Fibroblast of skin of left biceps (primary cell): Measurements from ENCODE around the gene RIMS4.
"Not testable (repeated sequence)": the region's sequence is repeated elsewhere in the genome, so short reads cannot be mapped to it uniquely, and the experiment has no call there.

ENCODE experiments used
- DNase-seq, 2 experiments: peaks; one replicate each; pipeline ENCODE4 v3.0.0-alpha.2; 2013; ENCODE audit warnings: low read depth in 2 of 2

Gene RIMS4

DNA sequence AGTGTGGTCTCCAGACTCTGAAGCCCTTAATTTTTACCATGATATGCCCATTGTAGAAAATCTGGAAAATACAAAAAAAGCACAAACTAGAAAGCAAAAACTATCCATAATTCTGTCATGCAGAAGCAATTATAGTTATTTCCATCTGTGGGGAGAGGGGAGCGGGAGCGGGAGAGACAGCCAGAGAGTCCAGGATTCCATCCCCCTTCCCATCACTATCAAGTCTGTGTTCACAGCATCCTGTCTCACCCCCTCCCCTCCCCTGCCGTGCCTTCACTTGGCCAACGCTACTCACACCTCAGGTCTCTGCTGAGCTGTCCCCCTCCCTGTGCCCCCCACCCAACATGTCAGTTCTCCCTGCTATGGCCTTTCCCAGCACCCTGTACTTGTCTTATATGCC, 14.5 kb downstream of the RIMS4 start:
- no peak for DNase-seq

DNA sequence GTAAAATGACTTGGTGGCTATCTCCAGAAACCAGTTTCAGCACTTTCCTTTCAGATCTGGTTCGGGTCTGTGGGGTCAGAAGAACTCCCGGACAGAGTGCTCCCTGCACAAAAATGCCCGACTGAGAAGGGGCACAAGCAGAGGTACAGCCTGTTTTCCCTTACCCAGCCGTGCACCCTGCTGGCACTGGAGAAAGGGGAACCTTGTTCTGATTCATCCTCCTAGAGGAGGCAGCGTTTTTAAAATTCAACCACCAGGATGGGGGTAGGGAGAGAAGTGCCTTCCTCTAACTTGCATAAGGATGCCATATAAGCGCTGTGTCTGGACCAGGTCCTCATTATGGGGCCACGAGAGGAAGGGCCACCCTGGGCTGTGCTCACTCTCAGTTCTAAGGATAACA, 17.6 kb downstream of the RIMS4 start:
- DNase-seq, result no peak

DNA sequence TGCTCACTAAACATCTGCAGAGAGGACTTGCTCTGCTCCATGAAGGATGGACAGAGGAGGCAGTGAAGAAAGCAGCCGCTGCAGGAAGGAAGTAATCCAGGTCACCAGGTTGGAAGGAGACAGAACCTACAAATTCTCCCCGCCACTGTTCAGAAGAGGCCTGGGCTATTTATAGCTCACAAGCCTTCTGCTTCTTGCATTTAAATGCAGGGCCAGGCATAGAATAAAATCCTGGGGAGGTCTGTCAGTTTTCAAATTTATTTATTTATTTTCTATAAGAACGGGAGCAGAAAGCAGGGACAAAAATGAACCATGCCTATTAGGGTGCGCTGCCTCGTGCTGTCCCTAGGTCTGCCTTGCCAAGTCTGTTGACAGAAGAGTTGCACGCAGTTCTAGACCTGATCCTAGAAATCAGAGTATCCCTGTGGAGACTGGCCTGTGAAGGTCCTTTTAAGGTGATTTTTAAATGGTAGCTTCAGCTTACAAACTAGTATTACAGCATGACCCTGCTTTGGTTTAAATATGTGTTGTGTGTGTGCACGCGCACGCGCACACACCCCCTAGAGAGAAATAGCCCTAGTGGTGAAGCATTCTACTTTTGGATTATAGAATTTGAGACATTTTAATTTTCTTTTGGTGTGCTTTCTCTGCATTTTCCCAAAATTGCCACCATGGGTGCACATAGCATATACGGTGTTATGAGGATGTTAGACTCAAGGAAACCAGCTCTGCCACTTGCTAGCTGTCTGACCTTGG, 19.5 kb downstream of the RIMS4 start:
- no peak for DNase-seq

DNA sequence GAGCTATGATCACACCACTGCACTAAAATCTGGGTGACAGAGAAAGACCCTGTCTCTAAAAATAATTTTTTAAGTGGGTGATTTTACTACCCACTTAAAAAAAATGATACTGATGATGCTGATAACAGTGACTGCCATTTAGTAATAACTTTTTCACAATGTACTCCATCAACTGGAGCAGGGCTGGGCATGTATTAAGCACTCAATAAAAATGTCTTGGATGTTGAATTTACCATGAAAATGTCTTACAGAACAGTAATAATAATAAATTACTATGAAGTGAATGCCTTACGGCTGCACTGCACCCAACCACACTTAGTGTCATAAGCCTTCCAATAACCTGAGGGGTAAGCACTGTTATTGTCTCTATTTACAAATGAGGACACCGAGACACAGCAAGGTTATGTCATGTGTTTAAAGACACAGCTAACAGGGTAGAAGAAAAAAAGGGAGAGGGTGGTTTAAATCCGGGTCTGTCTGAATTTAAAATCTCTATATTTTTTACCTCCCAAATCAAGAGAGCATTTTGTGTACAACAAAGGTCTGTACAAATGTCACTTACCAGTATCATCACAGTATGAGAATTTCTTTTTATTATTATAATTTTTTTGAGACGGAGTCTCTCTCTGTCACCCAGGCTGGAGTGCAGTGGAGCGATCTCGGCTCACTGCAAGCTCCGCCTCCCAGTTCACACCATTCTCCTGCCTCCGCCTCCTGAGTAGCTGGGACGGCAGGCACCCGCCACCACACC, 21.5 kb downstream of the RIMS4 start:
- no peak for DNase-seq

DNA sequence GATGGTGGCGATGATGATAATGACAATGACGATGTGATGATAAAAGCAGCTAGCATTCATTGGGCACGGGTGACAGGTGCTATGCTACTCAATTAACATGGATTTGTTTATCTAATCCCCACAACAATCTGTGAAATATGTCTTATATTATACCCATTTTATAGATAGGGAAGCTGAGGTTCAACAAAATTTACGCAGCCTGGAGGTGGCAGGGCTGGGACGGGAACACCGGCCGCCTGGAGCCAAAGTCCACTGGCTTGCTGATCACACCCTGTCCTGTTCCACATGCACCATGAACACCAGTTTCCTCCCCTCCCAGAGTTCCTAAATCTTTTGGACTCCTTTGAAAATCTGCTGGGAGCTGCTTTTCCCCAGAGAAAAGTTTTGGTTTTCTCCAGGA, 23.0 kb downstream of the RIMS4 start:
- no peak for DNase-seq

DNA sequence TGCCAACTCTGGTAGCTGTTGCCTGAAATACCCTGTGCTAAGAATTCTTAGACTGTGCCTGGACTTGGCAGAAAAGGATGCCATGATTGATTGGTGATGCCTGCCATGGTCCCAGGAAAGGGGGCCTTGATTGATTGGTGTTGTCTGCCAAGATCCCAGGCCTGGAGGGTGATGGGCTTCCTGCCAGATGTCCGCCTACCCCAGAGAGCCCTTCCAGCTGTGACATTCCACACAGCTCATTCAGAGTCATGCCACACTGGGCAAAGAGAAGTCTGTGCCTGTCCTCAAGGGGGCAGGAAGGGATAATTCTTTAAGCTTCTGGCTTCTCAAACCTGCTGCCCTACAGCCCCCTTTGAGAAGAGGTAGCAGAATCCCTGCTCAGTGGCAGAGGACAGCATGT, 24.6 kb downstream of the RIMS4 start:
- no peak for DNase-seq

DNA sequence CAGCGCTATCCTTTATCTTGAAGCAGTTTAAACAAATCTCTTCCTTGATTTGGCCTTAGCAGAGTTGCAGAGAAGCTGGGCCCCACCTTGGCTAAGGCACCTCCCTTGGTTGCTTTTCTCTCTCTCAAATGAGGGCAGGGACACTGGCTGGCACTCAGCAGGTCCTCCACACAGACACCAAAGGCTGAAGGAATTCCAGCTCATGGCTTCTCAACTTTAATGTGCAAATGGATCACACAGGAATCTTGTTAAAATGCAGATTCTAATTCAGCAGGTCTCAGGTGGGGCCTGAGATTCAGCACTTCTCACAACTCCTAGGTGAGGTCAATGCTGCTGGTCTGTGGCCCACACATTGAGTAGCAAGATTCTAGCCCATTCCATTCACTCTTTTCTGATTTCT, 25.7 kb downstream of the RIMS4 start:
- DNase-seq, result no peak

DNA sequence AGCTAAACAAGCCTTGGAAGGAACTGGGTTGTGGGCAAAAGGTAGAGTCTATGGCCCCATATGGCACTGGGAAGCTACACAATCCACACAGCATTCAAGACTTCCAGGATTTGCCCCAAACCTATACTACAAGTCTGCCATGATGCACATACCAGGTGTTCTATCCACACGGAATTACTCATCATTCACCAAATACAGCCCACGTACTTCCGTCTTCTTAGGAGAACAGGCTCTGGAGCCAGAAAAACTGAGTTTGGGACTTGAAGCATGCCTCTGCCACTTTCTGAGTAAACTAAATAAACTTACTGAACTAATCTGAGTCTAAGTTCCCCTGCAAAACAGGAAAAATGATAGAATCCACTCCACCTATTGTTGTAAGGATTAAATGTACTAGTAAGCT, 28.6 kb downstream of the RIMS4 start:
- DNase-seq, result no peak

DNA sequence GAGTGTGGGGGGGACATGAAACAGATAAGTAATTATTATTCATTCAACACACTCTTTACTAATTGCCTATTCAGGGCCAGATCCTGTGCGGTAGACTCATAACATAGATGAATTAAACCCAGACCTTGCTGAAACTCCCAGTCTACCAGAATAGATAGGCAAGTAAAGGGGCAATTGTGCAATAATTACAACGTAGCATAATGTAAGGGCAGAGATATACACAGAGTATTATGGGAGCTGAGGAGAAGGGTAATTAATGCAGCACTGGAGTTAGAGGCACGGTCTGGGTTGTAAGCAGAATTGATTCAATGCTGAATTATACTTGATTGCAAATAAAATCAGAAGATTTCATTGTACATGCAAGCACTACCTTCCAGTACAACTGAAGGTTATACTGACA, 29.2 kb downstream of the RIMS4 start:
- no peak for DNase-seq

DNA sequence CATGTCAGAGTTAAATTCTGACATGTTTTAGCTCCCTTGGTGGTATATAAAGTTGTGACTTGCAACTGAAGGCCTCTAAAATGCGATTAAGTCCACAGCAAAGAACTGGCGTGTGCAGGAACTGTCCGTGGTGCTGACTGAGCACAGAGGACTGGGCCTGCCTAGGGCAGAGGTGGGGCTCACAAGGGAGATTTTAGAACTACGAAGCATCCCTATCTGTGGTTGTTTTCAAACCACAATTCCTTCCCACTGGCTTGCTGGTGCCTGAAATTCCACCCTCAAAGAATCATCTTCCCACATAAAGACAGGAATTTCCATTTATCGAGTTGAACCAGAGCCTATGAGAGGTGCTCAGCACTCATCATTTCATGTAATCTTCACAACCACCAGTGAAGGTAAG, 30.1 kb downstream of the RIMS4 start:
- peak; percentile 8 to 9 for DNase-seq

DNA sequence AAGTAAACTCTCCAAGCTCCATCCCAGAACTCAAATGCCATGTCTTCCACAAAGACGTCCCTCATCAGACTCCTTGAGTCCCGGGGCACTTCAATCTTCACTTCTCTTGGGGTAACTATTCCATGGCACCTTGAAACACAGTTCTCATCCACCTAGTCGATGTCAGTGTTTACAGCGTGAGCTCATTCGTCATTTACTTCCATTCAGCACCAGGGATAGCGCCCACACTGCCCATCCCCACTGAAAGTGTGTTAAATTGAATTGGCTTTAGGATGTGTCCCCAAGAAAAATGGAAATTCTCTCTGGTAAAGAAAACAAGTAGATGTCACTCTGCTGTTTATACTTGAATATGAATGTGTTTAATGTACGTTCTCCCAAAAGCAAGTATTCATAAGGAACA, 33.4 kb downstream of the RIMS4 start:
- DNase-seq, result no peak

DNA sequence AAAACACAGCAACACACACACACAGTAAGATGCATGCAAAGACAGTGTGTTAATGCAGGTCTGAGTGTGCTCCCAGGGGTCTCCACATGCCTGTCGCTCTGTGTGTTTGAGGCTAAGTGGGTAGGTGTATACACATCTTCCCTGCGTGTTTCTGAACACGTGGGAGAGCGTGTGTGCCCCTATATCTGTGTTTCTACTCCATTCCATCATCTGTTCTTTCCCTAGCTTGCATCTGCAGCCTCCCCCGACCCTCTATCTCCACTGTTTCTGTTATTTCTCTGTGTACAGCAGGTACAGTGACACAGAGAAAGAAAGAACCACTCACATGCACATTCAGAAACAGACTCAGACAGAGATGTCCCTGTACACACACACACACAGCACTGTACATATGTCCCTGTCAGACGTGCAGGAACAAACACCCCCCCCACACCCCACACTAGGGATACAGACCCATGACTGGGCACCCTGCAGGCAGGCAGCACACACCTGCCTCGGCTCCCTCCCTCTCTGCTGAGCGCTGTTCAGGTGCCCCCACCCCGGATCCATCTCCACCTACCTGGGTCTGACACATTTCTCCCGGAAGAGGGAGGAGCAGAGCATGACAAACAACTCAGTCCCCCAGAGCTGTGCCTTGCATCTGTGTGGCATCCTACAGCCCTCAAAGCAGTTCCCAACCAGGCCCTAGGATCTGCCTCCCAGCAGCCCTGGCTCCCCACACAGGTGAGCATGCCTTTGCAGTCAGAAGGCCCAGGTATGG, 37.1 kb downstream of the RIMS4 start:
- DNase-seq, result no peak

DNA sequence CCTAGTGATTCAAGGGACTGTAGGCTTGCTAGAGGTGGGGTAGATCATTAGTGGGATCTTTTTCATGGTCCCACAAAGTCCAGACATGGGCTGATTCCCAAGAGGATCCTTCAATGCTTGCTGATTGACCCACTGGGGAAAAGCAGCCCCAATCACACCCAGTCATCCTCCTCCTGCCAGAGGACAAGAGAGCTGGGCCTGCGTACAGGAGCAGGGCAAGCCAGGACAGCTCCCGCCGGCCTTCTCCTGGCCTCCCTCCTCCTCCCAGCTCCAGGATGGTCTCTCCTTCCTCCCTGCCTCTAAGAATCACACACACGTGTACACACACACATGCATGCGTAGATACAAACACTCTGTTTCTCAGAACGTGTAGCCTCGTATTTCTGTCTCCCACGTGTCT, 37.7 kb downstream of the RIMS4 start:
- no peak for DNase-seq

DNA sequence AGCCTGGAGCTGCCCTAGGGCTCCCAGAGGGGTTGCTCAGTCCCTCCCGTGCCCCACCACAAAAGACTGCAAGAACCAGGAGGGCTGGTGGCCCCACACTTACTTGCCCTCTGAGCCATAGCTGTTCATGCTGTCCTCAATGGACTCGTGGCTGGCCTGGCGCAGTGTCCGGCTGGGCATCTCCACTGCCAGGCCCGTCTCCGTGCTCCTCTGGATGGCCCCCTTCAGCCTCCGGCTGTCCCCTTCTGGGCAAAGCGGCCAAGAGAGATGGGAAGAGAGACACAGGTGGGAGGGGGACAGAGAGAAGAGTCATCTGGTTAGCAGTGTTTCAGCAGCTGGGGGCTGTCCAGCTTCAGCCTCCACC, 39.2 kb downstream of the RIMS4 start:
- no peak for DNase-seq

DNA sequence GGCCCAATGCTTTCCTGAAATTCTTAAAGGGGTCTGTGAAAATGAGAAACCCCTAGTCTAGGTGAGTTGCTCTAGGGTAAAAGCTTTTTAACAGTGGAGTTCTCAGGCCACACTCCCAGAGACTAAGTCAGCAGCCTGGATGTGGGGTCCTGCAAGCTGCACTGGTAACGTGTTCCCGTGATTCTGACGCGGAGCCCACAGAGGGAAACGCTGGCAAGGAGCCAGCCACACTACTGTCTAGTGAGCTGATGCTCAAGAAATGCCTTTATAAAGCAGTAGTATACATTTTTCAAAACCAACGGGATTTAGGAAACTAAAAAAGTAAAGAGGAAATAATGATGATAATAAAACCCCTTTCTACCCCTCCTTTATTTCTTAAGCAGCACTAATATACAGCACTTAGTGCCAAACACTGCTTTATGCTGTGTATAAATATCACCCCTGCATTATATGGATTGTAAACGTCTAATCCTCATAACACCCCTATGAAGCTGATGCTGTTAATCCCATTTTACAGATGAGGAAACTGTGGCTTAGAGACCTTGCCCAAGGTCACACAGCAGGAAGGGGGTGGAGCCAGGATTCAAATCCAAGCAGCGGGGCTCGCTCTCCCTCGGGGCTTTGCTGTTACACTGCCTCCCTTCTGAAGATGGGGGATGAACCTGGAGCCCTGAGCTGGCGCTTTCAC, 39.7 kb downstream of the RIMS4 start:
- DNase-seq, result no peak

DNA sequence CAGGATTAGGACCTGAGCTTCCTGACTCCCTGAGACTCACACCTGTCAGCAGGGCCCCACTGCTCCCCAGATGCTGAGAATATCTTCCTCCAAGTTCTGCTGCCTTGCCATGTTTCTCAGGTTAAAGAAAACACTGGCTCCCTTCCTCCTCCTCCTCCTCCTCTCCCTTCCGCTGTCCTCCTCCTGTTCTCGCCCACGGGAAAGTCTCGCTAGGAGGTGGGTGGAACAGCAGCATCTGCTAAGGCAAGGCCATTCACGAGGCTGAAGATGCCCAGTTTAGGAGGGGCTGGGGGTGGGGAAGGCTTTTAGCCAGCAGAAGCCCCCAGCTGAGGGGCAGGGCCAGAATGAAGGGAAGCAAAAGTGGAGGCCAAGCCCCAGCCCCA, 40.9 kb downstream of the RIMS4 start:
- no peak for DNase-seq

DNA sequence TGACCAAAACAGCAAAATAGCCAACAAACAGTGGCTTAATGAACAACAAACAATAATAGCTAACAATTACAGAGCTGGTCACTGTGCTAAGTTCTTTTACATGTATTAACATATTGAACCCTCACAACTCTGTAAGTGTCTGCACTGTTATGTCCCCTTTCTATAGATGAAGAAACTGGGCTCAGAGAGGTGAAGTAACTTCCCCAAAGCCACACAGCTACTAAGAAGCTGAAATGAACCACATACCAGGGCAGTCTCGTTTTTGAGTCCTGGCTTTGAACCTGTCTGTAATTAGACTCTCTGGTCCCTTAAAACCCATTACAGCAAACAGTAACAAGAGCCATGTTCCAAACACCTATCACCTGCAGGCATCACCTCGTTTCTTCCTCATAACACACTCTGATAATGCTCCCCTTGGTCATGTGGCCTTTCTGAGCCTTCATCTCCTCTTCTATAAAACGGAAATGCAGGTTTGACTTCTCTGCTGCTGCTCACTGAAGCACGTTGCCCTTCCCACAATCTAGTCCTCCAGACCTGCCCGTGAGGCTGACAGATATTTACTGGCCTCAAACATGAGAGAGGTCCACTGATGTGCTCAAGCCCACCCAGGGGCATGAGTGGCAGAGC, 41.4 kb downstream of the RIMS4 start:
- DNase-seq, result no peak

DNA sequence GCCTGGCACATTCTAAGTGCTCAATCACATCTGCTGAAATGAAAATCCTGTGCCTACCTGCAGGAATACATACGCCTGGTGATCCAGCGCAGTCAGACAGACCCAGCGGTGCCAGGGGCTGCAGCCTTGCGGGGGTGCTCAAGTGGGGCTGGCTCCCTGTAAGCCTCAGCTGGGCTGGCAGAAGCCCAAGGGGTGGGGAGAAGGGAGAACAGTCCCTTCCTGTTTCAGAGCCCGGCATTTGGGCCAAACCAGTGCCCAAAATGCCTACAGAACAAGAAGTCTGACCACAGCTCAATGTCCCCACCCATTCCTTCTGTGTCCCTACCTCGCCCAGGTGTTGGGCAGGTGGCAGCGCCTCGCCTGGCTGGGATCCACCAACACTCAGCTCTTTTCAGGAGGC, 42.1 kb downstream of the RIMS4 start:
- DNase-seq, result no peak

DNA sequence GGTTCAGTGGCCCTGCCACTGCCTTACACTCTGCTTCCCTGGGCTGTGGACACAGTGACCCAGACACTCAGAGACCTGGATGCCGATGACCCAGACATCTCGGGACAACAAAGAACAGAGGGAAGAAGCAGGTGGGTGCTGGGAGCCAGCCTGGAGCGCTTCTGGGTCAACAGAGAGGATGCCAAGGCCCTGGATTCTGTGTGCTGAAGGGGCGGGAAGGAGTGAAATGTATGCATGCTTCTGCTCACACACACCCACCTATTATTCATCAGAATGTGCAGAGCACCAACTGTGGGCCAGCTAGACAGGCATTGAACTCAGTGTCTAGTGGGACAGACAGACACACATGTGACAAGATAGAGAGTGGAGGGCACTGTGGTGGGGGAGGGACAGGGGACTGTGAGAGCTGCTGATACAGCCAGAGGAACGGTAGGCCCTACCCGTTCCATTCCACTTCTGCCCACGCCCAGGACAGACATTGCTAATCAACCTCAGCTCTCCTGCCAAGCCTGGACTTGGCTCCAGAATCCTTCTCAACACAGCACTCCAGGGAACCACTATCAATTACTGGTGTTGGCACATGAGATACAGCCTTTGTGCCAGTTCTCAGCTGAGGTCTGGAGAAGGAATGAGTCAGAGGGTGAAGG, 44.5 kb downstream of the RIMS4 start:
- DNase-seq, result no peak

DNA sequence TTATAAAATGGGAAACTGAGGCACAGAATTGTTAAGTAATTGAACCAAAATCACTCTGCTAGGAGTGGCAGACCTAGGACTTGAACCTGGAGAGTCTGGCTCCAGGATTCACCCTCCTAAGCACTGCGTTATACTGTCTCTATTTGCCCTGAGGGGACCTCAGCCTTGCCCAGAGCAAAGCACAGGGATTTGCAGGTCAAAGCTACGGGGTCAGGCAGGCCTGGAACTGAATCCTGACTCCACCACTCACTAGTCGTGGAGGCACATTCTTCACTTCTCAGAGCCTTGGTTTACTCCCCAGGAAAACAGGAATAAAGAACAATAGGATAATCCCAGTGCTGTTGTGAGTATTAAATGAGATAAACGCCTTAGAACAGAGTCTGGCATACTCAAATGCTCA, 45.3 kb downstream of the RIMS4 start:
- DNase-seq, result no peak

DNA sequence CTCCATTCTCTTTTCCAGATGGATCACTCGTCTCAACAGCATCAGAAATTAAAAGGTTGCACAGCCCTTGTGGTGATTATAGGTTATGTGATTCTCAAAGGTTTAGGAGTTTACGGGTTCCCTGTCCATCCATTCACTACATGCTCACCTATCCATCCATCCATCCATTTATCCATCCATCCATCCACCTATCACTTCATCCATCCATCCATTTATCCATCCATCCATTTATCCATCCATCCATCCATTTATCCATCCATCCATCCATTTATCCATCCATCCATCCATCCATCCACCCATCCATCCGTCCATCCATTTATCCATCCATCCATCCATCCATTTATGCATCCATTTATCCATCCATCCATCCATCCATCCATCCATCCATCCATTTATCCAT, 46.5 kb downstream of the RIMS4 start:
- DNase-seq, result not testable (repeated sequence)
